ENCODE data around the gene JADE3.

Gene JADE3

GRCh38 chrX:46912098-46912602 is at the start of gene JADE3:
Gene JADE3, plus strand, starts transcription at chrX:46912421. Its CDS starts 72,474 bp downstream, at chrX:46984895.
- DNase-seq, result no peak

- no peak for DNase-seq
These were observed 49.1 kb upstream of the JADE3 start for GRCh38 chrX:46863072-46863471.

- DNase-seq, result no peak
These were observed 47.6 kb upstream of the JADE3 start for GRCh38 chrX:46864606-46865005.

- no peak for DNase-seq
These were observed 46.9 kb upstream of the JADE3 start for GRCh38 chrX:46865281-46865680.

- no peak for DNase-seq
These were observed 45.5 kb upstream of the JADE3 start for GRCh38 chrX:46866726-46867125.

- no peak for DNase-seq
These were observed 38.5 kb upstream of the JADE3 start for GRCh38 chrX:46873746-46874145.

GRCh38 chrX:46876901-46877300 is 35.3 kb upstream of the JADE3 start:
- no peak for DNase-seq

- no peak for DNase-seq
These were observed 30.0 kb upstream of the JADE3 start for GRCh38 chrX:46882266-46882665.

- DNase-seq, result no peak
These were observed 27.4 kb upstream of the JADE3 start for GRCh38 chrX:46884799-46885198.

GRCh38 chrX:46898207-46898606 is 14.0 kb upstream of the JADE3 start:
- DNase-seq, result no peak

- DNase-seq, result peak; percentile 41
These were observed 8.6 kb upstream of the JADE3 start for GRCh38 chrX:46903458-46904242.

- no peak for DNase-seq
These were observed 7.6 kb upstream of the JADE3 start for GRCh38 chrX:46904626-46905025.

GRCh38 chrX:46910415-46910814 is 1.8 kb upstream of the JADE3 start:
- DNase-seq, result no peak

- peak; percentile 13 for DNase-seq
These were observed 626 bp downstream of the JADE3 start for GRCh38 chrX:46912603-46913491.

GRCh38 chrX:46913667-46914066 is 1.4 kb downstream of the JADE3 start:
- DNase-seq, result no peak

GRCh38 chrX:46916273-46916672 is 4.1 kb downstream of the JADE3 start:
- no peak for DNase-seq

GRCh38 chrX:46917622-46918021 is 5.4 kb downstream of the JADE3 start:
- no peak for DNase-seq

- DNase-seq, result no peak
These were observed 6.2 kb downstream of the JADE3 start for GRCh38 chrX:46918434-46918833.

GRCh38 chrX:46920235-46920634 is 8.0 kb downstream of the JADE3 start:
- no peak for DNase-seq

- DNase-seq, result no peak
These were observed 10.4 kb downstream of the JADE3 start for GRCh38 chrX:46922611-46923010.

- DNase-seq, result no peak
These were observed 15.5 kb downstream of the JADE3 start for GRCh38 chrX:46927718-46928117.

- DNase-seq, result no peak
These were observed 17.4 kb downstream of the JADE3 start for GRCh38 chrX:46929439-46930261.

GRCh38 chrX:46935295-46935694 is 23.1 kb downstream of the JADE3 start:
- DNase-seq, result no peak
